GM23338 (cell line): ENCODE data around the gene TRIM15.

ENCODE experiments used
- CREB1 ChIP-seq: fragments of 250-450 bp; sonication (Bioruptor Pico); IDR thresholded peaks from 2 replicates; pipeline ENCODE4 v1.5.0; 2020; ENCODE audit warnings: low read depth, mild to moderate bottlenecking, moderate library complexity
- EZH2 ChIP-seq: fragments of 200-600 bp; sonication (generic); IDR thresholded peaks from one replicate; pipeline ENCODE4 v1.8.0; 2017; ENCODE audit warnings: antibody characterized with exemption, mild to moderate bottlenecking, low read depth; ENCODE audit not compliant: unreplicated experiment
- EZH2phosphoT487 ChIP-seq: fragments of 200-600 bp; sonication (generic); IDR thresholded peaks from one replicate; pipeline ENCODE4 v1.8.1; 2018; ENCODE audit warnings: antibody characterized with exemption; ENCODE audit not compliant: unreplicated experiment
- POLR2AphosphoS5 ChIP-seq: IDR thresholded peaks from 2 replicates; pipeline ENCODE4 v1.6.1; 2016; ENCODE audit warnings: antibody characterized with exemption, low read depth
- STAT1 ChIP-seq: IDR thresholded peaks from one replicate; pipeline ENCODE4 v1.6.1; 2016; ENCODE audit warnings: antibody characterized with exemption; ENCODE audit not compliant: unreplicated experiment
- ZNF114 ChIP-seq: fragments of 250-450 bp; sonication (Bioruptor Pico); IDR thresholded peaks from 2 replicates; pipeline ENCODE4 v1.5.0; 2020; ENCODE audit warnings: mild to moderate bottlenecking, moderate library complexity
- TF ChIP-seq, protein P1 (sequence below), 2 experiments: fragments of 200-600 bp in 1 of 2; sonication (generic) in 1 of 2; conservative IDR thresholded peaks; 2 replicates each; pipeline versions ENCODE4 v1.5.1 to v1.6.1; 2016 to 2017; ENCODE audit warnings: antibody characterized with exemption in 2 of 2, low read depth in 2 of 2, mild to moderate bottlenecking in 2 of 2, moderate library complexity in 1 of 2
- TF ChIP-seq, protein P2 (sequence below): IDR thresholded peaks from one replicate; pipeline ENCODE4 v1.6.1; 2018; ENCODE audit warnings: antibody characterized with exemption; ENCODE audit not compliant: unreplicated experiment

DNA sequence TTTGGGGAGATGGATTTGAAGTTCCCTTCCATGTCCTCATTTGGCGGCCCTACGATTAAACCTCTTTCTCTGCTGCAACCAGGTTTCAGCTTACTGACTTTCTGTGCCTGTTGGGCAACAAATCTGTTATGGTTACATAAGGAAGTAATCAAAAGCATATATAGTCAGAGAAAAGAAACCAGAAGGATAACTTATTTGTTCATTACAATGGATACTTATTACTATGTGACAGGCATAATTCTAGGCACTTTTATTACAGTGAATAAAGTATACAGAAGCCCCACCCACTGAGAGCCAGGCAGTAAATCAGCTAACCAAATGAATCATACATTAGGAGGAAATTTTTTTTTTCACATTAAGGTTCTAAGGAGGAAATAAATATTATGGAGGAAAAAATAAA, 40.8 kb upstream of the TRIM15 start:
- TF ChIP-seq, protein P1, sequence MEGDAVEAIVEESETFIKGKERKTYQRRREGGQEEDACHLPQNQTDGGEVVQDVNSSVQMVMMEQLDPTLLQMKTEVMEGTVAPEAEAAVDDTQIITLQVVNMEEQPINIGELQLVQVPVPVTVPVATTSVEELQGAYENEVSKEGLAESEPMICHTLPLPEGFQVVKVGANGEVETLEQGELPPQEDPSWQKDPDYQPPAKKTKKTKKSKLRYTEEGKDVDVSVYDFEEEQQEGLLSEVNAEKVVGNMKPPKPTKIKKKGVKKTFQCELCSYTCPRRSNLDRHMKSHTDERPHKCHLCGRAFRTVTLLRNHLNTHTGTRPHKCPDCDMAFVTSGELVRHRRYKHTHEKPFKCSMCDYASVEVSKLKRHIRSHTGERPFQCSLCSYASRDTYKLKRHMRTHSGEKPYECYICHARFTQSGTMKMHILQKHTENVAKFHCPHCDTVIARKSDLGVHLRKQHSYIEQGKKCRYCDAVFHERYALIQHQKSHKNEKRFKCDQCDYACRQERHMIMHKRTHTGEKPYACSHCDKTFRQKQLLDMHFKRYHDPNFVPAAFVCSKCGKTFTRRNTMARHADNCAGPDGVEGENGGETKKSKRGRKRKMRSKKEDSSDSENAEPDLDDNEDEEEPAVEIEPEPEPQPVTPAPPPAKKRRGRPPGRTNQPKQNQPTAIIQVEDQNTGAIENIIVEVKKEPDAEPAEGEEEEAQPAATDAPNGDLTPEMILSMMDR (conservative IDR thresholded peaks at IDR 0.05; ENCODE audit: low read depth in 2 of 2) = no peak
- TF ChIP-seq EZH2phosphoT487 (no peak), POLR2AphosphoS5 (no peak), EZH2 (no peak), ZNF114 (no peak), STAT1 (no peak), CREB1 (CRISPR knock-in tag) (no peak)
- TF ChIP-seq, protein P2, sequence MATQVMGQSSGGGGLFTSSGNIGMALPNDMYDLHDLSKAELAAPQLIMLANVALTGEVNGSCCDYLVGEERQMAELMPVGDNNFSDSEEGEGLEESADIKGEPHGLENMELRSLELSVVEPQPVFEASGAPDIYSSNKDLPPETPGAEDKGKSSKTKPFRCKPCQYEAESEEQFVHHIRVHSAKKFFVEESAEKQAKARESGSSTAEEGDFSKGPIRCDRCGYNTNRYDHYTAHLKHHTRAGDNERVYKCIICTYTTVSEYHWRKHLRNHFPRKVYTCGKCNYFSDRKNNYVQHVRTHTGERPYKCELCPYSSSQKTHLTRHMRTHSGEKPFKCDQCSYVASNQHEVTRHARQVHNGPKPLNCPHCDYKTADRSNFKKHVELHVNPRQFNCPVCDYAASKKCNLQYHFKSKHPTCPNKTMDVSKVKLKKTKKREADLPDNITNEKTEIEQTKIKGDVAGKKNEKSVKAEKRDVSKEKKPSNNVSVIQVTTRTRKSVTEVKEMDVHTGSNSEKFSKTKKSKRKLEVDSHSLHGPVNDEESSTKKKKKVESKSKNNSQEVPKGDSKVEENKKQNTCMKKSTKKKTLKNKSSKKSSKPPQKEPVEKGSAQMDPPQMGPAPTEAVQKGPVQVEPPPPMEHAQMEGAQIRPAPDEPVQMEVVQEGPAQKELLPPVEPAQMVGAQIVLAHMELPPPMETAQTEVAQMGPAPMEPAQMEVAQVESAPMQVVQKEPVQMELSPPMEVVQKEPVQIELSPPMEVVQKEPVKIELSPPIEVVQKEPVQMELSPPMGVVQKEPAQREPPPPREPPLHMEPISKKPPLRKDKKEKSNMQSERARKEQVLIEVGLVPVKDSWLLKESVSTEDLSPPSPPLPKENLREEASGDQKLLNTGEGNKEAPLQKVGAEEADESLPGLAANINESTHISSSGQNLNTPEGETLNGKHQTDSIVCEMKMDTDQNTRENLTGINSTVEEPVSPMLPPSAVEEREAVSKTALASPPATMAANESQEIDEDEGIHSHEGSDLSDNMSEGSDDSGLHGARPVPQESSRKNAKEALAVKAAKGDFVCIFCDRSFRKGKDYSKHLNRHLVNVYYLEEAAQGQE = no peak
